ENCODE data around the gene SPOCK2. TPM values are rescaled to one million over a fixed set of nuclear protein-coding genes. Genes with fewer than 3 reads are reported as not detected.
"Not testable (repeated sequence)": the region's sequence is repeated elsewhere in the genome, so short reads cannot be mapped to it uniquely, and the experiment has no call there.

SPOCK2 gene
- total and polyA plus RNA-seq, 7 donors: 1.8 to 5.3 (median 3.3) TPM

- no peak overlapping the region for H3K27ac ChIP-seq
- no peaks in the 10 kb centered on the region for H3K9me3 ChIP-seq
- DNase-seq: no peak
- WGBS, 3 donors: 95 to 96% (median 95%) methylated on average over 8 of the region's 8 CpGs
- intact Hi-C loops (cut with DNase I): loop anchor here in 1 of 2 donors (5.0 kb wide), 1 partner anchor 48 kb away; no protein-coding TSS in a partner anchor
- H3K36me3 ChIP-seq (ENCODE audit: insufficient read depth in 1 of 2, low read depth in 1 of 2): no peaks in the 10 kb centered on the region
- H3K27me3 ChIP-seq (ENCODE audit: insufficient read depth in 3 of 3, low read length in 2 of 3): no peaks in the 10 kb centered on the region
- TF ChIP-seq, protein P1, sequence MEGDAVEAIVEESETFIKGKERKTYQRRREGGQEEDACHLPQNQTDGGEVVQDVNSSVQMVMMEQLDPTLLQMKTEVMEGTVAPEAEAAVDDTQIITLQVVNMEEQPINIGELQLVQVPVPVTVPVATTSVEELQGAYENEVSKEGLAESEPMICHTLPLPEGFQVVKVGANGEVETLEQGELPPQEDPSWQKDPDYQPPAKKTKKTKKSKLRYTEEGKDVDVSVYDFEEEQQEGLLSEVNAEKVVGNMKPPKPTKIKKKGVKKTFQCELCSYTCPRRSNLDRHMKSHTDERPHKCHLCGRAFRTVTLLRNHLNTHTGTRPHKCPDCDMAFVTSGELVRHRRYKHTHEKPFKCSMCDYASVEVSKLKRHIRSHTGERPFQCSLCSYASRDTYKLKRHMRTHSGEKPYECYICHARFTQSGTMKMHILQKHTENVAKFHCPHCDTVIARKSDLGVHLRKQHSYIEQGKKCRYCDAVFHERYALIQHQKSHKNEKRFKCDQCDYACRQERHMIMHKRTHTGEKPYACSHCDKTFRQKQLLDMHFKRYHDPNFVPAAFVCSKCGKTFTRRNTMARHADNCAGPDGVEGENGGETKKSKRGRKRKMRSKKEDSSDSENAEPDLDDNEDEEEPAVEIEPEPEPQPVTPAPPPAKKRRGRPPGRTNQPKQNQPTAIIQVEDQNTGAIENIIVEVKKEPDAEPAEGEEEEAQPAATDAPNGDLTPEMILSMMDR (IDR thresholded peaks at IDR 0.05): no peak
- no peak overlapping the region for H3K4me3 ChIP-seq
- ATAC-seq: no peak
- H3K4me1 ChIP-seq: peaks cover 13% of the 10 kb centered on the region
Measured at GRCh38 chr10:72109636-72110157, 21.3 kb upstream of the SPOCK2 start.

GRCh38 chr10:72108830-72109635 is 20.7 kb upstream of the SPOCK2 start:
- Histone ChIP-seq H3K27ac (no peak overlapping the region), H3K9me3 (no peaks in the 10 kb centered on the region), H3K27me3 (ENCODE audit: insufficient read depth in 3 of 3, low read length in 2 of 3) (no peaks in the 10 kb centered on the region), H3K4me1 (peaks cover 13% of the 10 kb centered on the region), H3K4me3 (no peak overlapping the region), H3K36me3 (ENCODE audit: insufficient read depth in 1 of 2, low read depth in 1 of 2) (no peaks in the 10 kb centered on the region)
- no peak for ATAC-seq
- intact Hi-C loops (cut with DNase I): loop anchor here in 1 of 2 donors (5.0 kb wide), 1 partner anchor 48 kb away; no protein-coding TSS in a partner anchor
- no peak for DNase-seq
- 39 to 74% (median 60%) methylated on average over 1 of the region's 1 CpG for WGBS, 3 donors
- TF ChIP-seq, protein P1 (IDR thresholded peaks at IDR 0.05): no peak

DNA sequence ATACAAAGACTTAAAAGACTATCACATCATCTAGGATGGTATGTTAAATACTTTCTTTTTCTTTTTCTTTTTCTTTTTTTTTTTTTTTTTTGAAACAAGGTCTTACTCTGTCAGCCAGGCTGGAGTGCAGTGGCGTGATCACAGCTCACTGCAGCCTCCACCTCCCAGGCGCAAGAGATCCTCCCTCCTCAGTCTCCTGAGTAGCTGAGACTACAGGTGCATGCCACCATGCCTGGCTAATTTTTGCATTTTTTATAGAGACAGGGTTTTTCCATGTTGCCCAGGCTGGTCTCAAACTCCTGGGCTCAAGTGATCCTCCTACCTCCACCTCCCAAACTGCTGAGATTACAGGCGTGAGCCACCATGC is 19.6 kb upstream of the SPOCK2 start:
- intact Hi-C loops (cut with DNase I): loop anchor here in 1 of 2 donors (5.0 kb wide), 1 partner anchor 49 kb away; no protein-coding TSS in a partner anchor
- not testable (repeated sequence) for H3K4me3 ChIP-seq; DNase-seq; H3K27ac ChIP-seq; ATAC-seq; H3K27me3 ChIP-seq (ENCODE audit: insufficient read depth in 3 of 3, low read length in 2 of 3); H3K36me3 ChIP-seq (ENCODE audit: insufficient read depth in 1 of 2, low read depth in 1 of 2); H3K9me3 ChIP-seq
- peaks cover 13% of the 10 kb centered on the region for H3K4me1 ChIP-seq
- WGBS, 3 donors: 97 to 100% (median 98%) methylated on average over 3 of the region's 3 CpGs

DNA sequence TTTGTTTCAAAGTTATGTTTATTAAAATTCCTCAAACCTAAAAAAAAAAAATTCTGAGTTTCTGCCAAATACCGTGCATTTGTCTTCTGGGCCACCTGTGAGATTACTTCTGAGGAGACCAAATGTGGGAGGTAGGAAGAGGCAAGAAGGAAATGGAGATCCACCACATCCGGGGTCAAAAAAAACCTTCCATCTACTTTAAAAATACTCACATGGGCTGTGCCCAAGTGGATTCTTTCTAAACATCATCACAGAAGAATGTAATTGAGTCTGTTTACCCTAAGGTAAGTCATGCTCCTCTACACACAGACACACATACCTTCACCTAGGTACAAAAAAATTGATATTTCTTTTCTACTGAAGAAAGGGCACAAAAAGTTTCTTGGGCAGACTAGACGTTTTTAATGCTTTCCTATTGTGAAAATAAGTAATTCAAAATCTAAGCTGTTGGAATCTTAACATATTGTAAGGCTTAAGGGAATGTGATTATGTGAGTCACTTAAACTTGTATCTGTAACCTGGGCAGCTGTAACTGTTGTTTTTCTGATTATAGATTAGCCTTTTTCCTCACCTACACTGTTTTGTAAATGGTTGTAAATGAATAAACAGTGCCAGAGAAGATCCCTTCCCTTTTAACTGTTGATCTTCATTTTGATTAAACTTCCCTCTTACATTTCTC is 19.1 kb upstream of the SPOCK2 start:
- Histone ChIP-seq H3K36me3 (ENCODE audit: insufficient read depth in 1 of 2, low read depth in 1 of 2) (peaks cover 0 to 4% of the 10 kb centered on the region in 2 donors), H3K27me3 (ENCODE audit: insufficient read depth in 3 of 3, low read length in 2 of 3) (no peaks in the 10 kb centered on the region), H3K4me1 (peaks cover 13% of the 10 kb centered on the region), H3K9me3 (no peaks in the 10 kb centered on the region), H3K27ac (no peak overlapping the region), H3K4me3 (no peak overlapping the region)
- no peak for DNase-seq
- WGBS, 3 donors: 46 to 60% (median 50%) methylated on average over 3 of the region's 3 CpGs
- TF ChIP-seq, protein P1 (IDR thresholded peaks at IDR 0.05): no peak
- intact Hi-C loops (cut with DNase I): loop anchor here in 1 of 2 donors (5.0 kb wide), 1 partner anchor 50 kb away; no protein-coding TSS in a partner anchor
- no peak for ATAC-seq

DNA sequence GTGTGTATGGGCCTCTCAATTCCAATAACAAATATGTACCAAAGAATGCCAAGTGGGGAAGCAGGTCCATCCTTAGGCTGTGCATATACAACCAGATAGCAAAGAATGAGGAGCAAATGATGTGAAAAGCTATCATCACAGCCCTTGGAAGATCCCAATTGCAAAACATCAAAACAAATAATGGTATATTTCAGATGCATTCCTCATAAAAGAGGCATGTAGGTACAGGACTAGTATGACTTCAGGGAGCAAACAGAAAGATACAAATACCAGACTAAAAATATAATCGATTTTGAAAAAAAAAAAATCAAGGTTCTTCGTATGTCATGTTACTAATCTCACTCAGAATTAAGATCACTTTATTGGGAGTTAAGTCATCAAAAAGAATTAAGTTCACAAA is 18.5 kb upstream of the SPOCK2 start:
- TF ChIP-seq, protein P1 (IDR thresholded peaks at IDR 0.05): no peak
- WGBS, 3 donors: 90 to 96% (median 94%) methylated on average over 2 of the region's 2 CpGs
- intact Hi-C loops (cut with DNase I): loop anchor here in 1 of 2 donors (5.0 kb wide), 1 partner anchor 50 kb away; no protein-coding TSS in a partner anchor
- Histone ChIP-seq H3K4me3 (no peak overlapping the region), H3K9me3 (no peaks in the 10 kb centered on the region), H3K27ac (no peak overlapping the region), H3K27me3 (ENCODE audit: insufficient read depth in 3 of 3, low read length in 2 of 3) (no peaks in the 10 kb centered on the region), H3K4me1 (peaks cover 13% of the 10 kb centered on the region), H3K36me3 (ENCODE audit: insufficient read depth in 1 of 2, low read depth in 1 of 2) (peaks cover 0 to 10% of the 10 kb centered on the region in 2 donors)
- no peak for DNase-seq
- ATAC-seq: no peak
